Pulmonary artery endothelial cell (primary cell): ENCODE measurements around the gene AVPR2. TPM values are rescaled to one million over a fixed set of nuclear protein-coding genes. Genes with fewer than 3 reads are reported as not detected.

Source experiments
- DNase-seq: peaks from one replicate; pipeline ENCODE4 v3.0.0-alpha.2; 2011; ENCODE audit warnings: low read depth, low spot score
- total RNA-seq: library from RNA; depleted of rRNA; stranded (reverse); fragments of >200 nt; gene quantifications from 2 replicates; pipeline ENCODE4 v1.2.3, GENCODE V29; 2014

AVPR2 gene
- total RNA-seq, 1 donor from 2014 or later = not detected

DNA sequence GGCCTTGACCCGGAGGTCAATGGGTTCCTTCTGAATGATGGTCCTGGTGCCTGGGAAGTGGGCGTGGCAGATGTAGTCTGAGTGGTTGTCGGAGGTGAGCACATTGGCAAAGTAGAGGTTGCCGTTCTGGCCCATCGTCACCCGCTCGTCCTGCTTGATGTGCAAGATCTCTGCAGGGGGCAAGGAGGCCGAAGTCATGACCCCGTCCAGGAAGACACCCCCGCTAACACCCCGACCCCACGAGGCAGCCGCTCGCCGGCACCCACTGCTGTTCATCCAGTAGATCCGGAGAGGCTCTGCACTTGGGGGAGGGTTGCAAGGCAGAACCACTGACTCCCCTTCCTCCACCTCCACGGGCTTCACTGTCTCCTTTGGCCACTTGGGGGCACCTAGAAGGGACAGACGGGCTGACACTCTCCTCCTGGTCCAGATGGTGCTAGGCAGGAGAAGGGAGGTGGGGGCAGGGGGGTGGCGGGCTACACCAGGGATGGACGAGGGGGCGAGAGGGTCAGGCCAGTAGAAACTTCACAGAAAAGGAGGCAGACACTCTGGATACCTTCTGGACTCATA is 33.6 kb upstream of the AVPR2 start:
- DNase-seq = no peak

DNA sequence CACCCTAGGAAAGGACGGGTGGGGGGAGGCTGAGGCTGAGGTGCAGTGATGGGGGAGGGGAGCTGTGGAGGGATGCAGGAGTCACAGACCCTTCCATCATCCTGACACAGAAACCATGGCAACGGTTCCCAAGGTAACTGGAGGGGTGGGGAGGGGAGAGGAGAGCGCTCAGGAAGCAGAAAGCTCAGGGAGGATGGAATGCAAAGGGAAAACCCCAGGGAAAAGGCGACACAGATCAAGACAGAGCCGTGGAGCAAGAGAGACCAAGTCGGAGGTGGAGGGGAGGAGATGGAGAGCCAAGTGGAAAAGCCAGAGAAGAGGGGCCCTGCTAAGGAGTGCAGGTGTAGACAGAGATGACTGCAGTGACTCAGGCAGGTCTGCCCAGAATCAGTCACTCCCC is 33.0 kb upstream of the AVPR2 start:
- DNase-seq = no peak

DNA sequence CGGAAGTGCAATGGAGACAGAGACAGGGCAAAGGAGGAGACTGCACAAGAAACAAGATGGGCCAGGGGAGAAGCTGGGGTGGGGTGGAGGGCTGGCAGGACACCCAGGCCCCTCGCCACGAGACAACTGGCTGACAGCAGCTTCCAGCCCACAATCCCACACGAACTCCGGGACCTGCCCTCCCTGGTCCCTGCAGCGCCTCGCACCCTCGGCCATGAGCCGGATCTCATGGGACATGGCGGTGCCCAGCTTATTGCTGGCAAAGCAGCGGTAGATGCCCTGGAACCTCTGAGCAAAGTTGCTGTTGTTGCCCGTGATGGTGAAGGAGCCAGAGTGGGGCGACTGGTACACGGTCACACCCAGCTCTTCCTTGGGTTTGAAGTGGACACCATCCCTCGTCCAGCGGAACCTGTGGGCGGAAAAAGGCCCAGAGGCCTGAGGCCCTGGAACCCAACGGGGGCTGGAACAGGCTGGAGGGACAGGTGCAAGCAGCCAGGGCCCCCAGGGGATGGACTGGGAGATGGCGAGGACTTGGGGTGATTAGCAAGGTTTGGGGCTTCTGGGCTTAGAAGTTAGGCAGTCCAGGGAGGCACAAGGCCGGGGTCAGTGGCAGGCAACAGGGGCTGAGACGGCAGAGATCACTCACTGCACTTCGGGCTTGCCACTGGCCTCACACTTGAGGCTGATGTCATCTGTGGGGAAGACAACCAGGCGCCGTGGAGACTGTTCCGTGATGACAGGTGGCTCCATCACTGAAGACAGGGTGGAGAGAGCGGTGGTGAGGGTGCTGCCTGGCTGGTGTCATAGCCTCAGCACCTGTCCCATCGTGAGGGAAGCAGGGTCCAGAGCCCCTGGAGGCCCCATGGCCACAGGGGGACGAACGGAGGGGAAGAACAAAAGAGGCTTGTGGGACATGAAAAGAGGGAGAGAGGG is 32.3 kb upstream of the AVPR2 start:
- no peak for DNase-seq

DNA sequence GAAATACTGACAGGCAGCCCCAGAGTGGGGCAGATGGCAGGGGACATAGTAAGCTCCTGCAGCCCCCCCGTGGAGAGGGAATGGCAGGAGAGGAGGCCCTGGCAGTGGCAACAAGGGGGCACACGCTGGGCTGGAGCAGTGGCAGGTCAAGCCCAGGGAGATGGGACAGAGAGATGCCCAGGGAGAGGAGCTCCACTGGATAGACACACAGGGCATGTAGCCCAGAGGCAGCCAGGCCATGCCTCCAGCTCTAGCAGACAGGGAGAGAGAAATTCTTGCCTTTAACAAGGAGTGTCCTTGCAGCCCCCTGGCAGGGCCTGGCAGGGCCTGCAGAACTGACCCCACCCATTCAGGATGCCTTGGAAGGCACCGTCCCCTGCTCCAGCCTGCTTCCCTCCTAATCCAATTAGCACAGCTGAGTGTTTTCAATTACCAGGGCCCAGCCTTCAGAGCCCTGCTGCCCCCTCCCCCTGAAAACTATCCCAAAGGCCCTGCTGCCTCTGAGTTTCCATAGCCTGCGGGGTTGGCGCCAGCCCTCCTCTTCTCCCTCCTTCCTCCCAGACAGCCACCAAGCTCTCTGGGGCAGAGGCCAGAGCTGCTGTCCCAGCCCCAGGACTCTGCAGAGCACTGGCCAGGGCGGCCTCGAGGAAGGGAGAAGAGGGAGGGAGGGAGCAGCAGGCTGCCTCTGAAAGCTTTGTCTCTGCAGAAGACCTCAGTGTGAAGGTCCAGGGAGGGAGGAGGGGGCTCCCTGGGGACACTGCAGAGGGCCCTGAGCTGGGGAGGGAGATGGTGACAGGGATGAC is 31.0 kb upstream of the AVPR2 start:
- DNase-seq = no peak

DNA sequence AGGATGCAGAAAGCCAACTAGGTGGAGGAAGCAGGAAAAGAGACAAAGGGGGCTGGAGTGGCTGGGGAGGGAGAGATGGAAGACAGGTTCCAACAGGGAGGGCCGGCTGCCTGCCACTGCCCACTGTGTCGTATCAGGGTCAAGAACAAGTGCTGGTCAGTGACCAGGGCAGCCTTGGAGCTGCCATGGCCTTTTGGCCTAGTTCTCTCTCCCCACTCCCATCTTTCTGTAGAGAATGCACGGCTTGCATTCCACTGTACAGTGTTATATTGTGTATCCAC is 30.4 kb upstream of the AVPR2 start:
- DNase-seq = no peak

DNA sequence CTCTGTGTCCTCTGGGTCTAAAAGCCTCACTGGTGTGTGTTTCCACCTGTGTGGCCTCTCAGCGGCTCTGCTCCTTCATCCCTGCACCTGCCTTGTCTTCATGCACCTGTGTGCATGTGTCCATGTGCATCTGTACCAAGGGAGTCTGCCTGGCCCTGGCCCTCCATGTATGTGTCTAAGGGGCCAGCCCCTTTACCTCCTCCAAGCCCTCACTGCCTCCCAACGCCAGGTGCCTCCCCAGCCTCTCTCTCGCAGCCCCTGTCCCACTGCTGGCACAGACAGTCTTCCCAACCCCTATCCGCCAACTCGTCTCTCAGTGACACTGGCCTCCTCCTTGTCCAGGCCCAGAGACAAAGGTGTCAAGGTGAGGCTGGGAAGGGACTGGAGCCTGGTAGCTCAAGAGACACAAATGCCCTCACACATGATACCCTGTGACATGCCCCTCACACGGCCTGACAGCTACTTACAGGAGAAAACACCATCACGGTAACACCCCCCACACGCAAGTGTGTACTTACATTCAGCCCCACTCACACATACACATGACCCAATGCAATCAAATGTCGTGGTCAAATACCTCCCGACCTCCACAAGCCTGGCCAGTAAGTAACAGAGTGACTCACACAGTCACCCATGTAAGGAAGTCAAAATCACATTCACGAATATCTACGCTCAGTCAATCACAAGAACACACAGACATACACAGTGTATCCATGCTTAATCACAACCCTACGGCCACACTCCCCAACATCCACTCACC is 29.9 kb upstream of the AVPR2 start:
- no peak for DNase-seq

DNA sequence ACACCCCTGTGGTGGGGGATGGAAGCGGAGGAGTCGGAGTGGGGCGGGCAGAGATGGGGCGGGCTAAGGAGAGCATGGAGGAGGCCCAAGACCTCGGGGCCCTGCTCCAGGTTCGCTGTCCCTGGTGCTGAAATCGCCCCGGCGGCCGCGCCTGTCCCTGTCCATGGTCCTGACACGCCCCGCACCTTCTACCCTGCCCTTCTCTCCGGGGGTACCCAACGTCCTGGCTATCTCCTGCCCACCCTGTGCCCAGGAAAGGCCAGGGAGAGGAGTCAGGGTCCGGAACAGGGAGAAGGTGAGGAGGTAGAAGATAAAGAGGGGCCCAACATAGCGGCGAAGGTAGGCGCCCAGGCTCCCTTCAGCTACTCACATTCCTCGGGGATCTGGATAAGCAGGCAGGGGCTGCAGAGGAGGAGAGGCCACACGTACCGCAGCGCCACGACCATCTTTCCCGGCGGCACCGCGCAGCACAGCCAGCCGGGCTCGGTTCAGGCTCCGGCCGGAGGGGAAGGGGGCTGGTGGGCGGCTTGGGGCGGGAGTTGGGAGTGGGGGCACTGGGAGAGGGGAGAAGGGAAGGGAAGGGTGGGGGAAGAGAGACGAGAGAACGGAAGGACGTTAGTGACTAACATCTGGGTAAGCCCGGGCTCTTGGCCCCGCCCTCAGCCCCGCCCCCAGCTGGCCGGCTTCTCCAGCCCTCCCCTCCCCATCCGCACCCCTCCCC is 28.9 kb upstream of the AVPR2 start:
- no peak for DNase-seq

DNA sequence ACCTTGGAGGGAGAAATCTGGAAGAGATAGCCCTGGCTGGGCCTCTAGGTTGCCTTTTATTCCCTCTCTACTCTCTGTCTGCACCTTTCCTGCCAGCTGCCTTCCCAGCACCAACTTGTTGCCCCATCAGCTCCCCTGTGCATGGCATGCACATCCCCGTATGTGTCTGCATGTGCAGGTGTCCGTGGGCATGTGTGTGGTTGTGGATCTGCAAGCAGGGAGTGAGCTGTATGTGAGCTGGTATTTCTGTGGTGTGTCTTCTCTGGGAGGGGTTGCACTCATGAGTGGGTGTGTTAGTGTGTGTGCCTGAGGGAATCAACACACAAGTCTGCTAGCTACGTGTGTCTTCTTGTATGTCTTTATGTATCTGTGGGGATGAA is 28.4 kb upstream of the AVPR2 start:
- no peak for DNase-seq

DNA sequence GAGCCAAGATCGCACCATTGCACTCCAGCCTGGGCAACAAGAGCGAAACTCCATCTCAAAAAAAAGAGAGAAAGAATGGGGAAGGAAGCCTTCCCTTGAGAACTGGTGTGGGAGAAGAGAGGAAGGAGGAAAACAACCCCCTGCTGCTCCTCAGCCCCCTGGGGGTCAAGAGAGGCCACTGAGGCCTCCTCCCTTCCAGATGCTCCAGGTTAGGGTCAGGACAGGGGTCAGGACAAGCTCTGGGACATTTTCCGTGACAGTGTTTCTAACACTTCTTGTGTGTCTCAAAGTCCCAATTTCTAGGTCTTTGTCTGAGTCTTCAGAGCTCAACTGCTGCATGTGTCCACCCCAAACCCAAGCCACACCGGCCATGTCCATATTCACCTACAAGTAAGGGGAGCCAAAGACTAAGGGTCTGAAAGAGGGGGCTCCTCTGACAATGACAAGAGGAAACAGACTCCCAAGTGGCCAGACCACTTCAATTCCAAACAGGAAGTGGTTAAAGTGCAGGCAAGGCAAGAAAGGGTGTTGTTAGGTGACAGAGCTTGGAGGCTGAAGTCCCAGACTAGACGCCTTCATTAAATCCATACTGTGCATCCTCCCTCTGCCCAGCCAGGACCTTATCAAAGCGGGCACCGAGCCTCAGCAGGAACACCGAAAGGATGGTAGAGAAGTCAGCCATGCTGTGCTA is 26.8 kb upstream of the AVPR2 start:
- DNase-seq = no peak

DNA sequence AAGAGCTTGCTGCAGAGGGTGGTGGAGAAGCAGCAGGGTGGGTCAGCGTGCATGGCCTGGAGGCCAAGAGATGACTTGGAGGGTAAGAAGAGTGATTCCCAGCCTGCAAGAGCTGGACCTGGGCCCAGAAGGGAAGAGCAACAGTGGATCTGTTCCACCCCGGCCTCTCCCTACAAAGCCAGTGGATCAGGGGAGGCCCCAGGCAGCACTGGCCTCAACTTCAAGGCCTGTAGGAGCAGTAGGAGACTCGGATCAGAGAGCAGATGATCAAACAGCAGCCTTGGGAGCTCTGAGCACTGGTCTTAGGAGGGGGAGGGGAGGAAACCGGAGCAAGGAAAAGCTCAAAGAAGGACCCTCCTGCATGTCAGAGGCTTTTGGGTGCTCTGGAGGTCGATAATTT is 26.1 kb upstream of the AVPR2 start:
- DNase-seq = no peak

DNA sequence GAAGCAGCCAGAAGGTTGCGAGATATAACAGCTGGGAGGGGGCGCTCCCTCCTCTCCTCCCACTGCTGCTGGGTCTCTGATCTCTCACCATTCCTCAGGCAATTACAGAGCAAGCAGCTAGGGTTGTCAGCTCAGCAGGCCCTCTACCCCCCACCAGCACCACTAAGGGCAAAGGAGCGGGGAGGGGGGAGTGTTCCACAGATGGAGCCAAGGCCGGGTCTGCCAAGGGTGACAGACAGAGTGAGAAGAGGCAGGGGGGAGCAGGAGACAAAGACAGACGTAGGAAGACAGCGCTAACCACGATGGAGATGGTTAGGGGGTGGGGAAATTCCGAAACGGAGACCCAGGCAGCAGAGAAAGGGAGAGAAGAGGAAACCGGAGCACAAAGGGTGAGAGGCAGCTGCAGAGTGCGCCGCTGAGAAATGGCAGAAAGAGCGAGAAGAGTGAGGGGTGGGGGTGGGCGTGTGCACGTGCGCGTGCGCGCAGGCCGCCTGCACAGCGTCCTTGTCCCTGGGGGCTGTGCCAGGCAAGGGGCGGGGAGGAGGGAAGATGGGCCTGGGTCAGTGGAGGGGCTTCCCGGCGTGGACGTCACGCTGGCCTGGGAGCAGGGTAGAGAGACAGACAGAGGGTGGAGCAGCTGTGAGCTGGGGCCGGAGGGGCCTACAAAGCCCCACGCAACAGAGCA is 25.4 kb upstream of the AVPR2 start:
- DNase-seq = no peak

DNA sequence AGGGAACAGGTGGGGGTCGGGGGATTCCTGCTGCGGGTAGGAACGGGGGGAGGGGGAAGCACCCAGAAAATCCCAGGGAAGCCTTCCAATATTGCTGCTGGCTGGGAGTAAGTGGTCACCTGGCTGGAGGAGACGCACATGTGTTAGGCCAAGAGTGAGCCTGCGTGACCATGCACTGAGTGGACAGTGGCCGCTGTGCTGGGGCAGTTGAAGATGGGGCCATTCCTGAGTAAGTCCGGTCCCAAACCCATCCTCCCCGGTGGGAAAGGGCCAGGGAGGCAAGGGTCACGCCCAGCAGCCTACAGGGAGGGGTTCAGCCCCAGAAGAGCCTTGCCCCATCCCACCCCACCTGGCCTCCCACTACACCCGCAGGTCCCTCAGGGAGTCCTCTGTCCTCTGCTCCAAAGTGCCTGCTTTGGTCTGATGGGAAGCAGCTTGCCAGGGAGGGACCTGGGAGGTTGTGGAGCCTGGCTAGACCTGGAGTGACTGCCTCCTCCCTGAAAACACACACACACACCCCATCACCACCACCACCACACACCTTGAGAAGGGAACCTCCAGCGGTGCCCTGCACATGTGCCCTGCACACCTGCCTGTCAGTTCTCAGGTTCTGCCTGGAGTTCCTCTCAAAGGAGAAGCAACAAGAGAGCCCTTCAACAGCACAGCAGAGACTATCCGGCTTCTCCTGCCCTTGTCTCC is 24.6 kb upstream of the AVPR2 start:
- DNase-seq = no peak

DNA sequence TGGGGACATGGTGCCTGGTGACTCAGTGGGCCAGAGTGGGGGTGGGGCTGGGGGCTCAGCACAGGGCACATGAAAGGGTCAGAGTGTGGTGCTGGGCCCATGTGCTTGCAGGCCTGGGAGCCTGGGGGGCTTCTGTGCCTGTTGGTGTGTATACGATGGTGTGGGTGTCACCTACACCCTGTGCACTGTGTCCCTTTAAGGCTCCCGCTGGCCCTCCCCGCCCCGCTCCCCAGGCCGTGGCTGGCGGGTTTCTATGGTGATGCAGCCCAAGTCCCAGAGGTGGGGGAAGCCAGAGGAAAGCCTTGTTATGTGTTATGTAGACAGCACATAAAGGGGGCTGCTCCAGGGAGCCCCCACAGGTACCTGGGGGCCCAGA is 24.0 kb upstream of the AVPR2 start:
- no peak for DNase-seq

DNA sequence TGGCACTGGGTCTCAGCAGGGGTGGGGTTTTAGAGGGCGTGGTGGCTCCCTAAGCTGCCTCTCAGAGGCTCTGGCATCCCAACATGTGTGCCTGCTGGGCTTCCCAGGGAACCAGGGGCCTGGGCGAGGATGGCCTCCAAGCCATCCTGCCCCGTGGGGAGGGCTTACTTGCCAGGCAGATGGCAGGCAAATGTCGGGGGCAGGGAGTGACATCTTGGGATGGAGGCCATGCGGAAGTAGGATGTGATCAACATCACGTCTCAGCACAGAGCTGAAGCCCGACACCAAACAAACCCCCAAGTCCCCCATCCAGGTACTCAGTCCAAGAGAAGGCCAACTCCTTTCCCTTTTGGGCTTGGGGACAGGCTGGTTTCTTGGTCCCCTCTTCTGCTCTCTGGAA is 23.2 kb upstream of the AVPR2 start:
- no peak for DNase-seq

DNA sequence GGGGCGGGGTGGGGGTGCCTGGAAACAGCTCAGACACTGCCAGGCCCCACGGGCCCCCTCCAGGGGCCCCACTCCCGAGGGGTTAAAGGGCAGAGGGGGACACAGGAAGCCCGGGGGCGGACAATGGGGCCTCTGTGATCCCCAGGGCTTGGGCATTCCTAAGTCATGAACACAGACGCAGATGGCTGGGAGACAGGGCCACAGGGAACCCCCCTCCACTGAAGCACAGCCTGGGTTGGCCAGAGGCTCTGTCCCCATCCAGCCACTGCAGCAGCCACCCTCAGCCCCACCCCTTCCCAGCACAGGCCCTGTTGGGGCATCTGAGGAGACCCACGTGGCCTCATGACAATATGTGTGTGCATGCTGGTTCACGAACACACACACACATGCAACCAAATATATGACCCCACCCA is 22.4 kb upstream of the AVPR2 start:
- no peak for DNase-seq

DNA sequence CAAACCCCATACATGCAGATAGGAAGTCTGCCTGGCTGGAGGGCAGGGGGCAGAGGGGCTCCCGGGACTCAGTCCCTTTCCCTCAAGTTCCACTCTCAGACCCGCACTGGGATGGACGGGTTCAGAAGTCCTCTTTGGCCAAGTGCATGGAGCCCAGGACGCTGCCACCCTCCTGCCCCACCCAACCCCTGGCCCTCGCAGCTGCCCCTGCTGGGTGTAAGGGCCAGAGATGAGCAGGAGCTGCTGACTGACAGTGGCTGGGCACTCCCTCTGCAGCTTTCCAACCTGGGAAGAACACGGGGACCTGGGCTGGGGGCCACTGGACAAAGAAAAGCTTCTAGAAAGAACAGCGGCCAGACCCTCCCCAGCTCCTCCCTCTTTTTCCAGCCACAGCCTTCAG is 21.9 kb upstream of the AVPR2 start:
- DNase-seq = no peak

DNA sequence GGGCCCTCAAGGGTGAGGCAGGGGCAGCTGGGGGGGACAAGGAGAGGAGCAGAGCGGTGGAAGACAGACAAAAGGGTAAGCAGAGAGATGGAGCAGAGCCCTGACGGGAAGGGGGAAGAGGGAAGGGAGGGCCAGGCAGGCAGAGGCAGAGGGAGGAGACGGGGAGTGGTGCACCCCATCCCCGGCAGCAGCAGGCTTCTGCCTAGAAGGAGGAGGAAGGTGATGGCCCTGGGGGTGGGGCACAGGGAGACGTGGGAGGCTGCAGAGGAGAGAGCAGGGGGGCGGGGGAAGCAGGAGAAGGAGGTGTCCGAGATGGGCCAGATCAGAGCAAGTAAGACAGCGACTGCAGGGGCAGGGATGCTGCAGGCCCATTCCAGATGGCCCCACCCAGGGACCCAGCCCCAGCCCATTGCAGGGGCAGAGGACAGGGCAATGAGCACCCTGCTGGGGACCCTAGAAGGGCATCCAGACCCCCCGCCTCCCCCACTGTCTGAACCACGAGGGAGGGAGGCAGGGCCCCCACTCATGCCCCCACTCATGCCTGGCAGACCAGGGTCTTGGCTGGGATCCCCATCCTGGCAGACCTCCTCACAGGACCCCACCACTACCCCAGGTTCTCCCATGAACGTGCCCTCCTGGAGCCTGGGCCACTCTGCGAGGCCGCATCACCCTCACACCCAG is 21.2 kb upstream of the AVPR2 start:
- no peak for DNase-seq

DNA sequence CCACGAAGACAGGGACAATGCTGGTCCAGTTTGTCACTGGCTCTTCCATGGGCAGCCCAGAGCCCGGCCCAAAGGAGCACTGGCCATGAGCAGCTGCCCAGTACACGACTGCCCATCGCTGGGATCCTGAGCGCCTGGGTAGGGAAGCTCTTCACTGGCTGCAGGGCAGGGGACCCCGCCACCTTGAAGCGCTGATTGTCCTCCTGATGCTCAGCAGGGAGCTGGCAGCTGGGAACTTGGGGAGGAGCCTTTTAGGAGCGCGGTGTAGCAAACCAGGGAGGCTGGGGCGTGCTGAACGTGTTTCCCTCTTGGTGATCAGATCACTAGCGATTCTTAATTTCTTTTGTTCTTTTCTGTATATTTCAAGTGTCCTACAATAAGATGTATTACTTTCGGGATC is 20.3 kb upstream of the AVPR2 start:
- DNase-seq = no peak

DNA sequence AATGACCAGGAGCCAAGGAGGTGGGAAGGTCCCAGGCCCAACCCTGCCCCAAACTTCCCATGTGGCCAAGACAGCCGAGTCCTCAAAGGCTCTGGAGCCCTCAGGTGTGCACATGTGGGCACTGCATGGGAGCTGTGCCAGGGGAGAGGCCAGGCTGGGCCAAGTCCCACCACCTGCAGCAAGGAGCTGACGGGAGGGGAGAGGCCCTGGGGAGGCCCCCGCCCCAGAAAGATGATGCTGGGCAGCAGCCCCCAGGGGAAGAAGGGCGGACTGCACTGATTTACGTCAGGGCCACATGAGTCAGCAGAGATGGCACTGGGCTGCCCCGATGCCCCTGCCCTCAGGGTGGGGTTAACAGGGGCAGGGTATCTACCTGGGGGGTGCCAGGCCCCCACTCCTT is 19.9 kb upstream of the AVPR2 start:
- DNase-seq = no peak
